SK-N-SH (cell line): ENCODE data around the gene TOMM20.

Experiments used
- CTCF ChIP-seq: fragments of 200-600 bp; sonication (generic); IDR thresholded peaks from 2 replicates; pipeline ENCODE4 v1.6.1; 2017; ENCODE audit warnings: antibody characterized with exemption, mild to moderate bottlenecking, moderate library complexity
- EP300 ChIP-seq, 2 experiments: IDR thresholded peaks; 2 replicates each; pipeline versions ENCODE4 v1.4.0 to v1.6.1; 2012; ENCODE audit warnings: borderline replicate concordance in 1 of 2, low read depth in 1 of 2, low read length in 1 of 2
- EZH2phosphoT487 ChIP-seq: fragments of 200-600 bp; sonication (generic); IDR thresholded peaks from 2 replicates; pipeline ENCODE4 v1.6.1; 2017; ENCODE audit warnings: low read depth, mixed run types, mild to moderate bottlenecking, antibody characterized with exemption, moderate library complexity, borderline replicate concordance
- GABPA ChIP-seq: IDR thresholded peaks from 2 replicates; pipeline ENCODE4 v1.4.0; 2012; ENCODE audit warnings: low read depth, mild to moderate bottlenecking
- GATA2 ChIP-seq: sonication (generic); formaldehyde crosslinking; IDR thresholded peaks from 2 replicates; pipeline ENCODE4 v1.5.0; 2020; ENCODE audit warnings: mild to moderate bottlenecking, missing genetic modification reagents
- MAX ChIP-seq: IDR thresholded peaks from 2 replicates; pipeline ENCODE4 v1.4.0; 2012; ENCODE audit warnings: low read depth
- MXI1 ChIP-seq: IDR thresholded peaks from 2 replicates; pipeline ENCODE4 v1.6.1; 2012; ENCODE audit warnings: mild to moderate bottlenecking, low read depth, low read length, improper control_type of control experiment
- POLR2AphosphoS5 ChIP-seq: IDR thresholded peaks from 2 replicates; pipeline ENCODE4 v1.6.1; 2012; ENCODE audit warnings: low read depth, low read length
- REST ChIP-seq: IDR thresholded peaks from 2 replicates; pipeline ENCODE4 v1.6.1; 2012; ENCODE audit warnings: mild to moderate bottlenecking, low read depth, low read length, moderate library complexity
- SIN3A ChIP-seq: IDR thresholded peaks from 2 replicates; pipeline ENCODE4 v1.6.1; 2012; ENCODE audit warnings: low read depth, mild to moderate bottlenecking, low read length, moderate library complexity, borderline replicate concordance

- no peak for TF ChIP-seq CTCF
- TF ChIP-seq REST: no peak
- TF ChIP-seq POLR2AphosphoS5: no peak
- no peak for TF ChIP-seq MXI1
- no peak for TF ChIP-seq MAX
- TF ChIP-seq EP300 (IDR thresholded peaks at IDR 0.05; ENCODE audit: borderline replicate concordance in 1 of 2, low read depth in 1 of 2, low read length in 1 of 2): no peak
- no peak for TF ChIP-seq SIN3A
- no peak for TF ChIP-seq GATA2 (CRISPR knock-in tag)
- TF ChIP-seq EZH2phosphoT487: no peak
- no peak for TF ChIP-seq GABPA
Measured at GRCh38 chr1:235088430-235088829, 40.2 kb downstream of the TOMM20 start.
